Activated CD4-positive, alpha-beta T cell treated with anti-CD3 and anti-CD28 coated beads, Interleukin-2, amount 50 U/mL, for 4 hours (primary cell): ENCODE measurements around the gene KLF15.

Experiments
- DNase-seq, 2 experiments: peaks; one replicate each; pipeline ENCODE4 v3.0.0-alpha.2; 2020

Gene KLF15

DNA sequence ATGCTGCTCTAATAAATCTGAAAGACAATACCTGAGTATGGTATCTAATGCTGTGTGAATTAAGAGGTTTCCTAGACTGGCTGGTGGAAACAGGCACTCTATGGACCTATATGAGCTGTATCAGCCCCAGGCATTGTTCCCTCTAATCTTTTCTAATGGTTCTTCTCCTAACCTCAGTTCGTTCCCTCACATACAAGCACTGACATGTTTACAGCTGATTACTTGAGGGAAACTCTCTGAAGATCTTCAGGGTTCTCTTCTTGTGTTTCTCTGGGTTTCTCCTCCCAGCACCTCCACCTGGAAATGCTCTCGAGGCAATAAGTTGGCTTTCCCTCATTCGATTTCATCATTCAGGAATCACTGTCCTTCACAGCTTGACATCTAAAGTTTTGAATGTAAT is 52.9 kb downstream of the KLF15 start:
- DNase-seq = no peak

DNA sequence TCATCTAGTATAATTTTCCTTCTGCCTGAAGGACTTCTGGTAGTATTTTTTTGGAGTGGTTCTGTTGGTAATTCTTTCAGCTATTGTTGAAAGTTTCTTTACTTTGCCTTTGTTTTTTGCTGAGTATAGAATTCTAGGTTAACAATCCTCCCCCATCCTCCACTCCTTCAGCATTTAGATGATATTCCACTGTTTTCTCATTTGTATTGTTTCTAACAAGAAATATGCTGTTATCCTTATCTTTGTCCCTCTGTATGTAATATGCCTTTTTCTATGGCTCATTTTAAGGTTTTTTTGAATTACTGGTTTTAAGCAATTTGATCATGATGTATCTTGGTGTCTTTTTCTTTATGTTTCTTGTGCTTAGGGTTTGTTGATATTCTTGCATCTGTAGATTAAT is 53.9 kb downstream of the KLF15 start:
- no peak for DNase-seq

DNA sequence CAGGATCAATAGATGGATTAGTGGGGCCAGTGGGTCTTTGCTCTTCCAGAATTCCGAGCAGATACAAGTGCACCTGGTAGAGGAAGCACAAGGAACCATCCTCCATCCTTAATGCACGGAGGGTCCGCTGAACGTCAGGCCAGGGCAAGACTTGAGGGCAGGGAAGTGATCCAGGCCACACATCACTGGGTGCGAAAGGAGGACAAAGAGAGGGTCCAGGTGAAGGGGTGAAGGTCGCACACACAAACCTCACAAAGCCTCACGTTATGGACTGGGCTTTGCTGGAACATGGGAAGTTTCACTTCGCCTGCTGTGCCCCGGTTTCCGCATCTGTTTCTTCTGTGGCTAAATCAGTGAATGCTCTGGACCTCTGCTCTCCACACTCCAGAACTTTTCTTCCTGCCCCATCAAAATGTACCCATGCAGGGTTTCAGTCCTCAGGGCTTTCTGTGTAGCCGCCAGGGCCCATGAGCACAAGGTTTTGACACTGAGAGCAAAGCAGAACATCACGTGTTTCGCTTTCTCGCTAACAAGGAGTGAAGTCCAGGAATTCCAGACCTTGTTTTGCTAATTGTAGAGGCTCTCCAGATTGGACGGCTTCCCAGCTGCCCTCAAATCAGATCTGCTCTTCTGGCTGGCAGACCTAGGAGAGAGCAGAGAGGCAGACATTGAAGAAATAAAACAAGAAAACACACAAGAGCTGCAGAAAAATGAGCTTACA is 56.3 kb downstream of the KLF15 start:
- no peak for DNase-seq

DNA sequence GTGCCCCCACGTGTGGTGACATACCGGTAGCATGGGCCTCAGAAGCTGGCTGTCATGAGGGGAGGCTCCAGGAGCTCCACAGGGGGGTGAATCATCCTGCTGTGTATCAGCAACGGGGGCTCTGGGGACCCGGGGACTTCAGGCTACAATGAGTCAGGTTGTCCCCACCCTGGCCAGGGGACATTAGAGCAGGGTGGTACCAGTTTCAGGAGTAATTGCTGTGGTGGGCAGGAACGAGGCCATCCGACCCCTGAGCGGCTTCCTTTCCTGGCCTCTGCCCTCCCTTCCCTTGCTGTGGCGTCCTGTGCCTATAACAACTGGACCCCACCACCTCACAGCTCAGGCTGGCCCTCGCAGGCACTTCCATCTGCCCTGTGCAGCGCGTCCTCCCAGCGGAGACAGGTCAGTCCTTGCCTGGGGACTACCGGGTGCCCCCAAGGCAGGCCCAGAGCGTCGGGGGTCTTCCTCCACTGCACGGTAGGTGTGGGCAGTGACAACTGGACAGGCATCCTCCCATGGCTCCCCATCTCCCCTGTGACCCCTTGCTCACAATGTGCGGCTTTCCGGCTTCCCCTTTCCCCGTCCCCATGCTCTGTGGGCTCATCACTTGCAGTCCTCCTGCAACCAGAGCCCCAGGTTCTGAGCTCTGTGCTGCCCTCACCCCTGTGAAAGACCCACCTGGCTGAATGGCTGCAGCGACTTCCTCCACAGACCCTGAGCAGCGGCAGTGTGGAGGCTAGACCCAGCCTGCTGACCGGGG is 57.0 kb downstream of the KLF15 start:
- no peak for DNase-seq

DNA sequence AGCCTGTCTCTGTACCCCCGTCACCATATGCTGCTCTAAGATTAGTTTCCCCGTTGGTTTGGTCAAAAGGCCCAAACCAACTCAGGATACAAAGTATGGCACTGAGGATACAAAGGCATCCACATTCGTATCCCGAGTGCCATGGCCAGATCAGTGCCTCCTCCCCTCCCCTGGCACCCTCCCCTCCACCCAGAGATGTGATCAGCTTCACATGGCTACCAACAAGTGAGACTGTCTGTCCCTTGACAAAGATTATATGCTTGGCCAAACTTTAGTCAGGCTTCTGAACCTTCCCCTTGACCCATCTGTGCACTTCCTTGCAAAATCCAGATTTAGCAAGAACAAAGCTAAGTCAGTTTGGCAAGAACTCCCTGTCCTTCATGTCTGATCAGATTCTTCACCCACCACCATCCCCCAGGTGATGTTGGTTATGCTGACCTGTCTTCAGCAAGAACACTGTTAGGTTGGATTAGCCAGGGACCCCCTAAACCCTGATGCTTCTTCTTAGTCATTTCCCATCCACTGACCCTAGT is 61.7 kb downstream of the KLF15 start:
- no peak for DNase-seq

DNA sequence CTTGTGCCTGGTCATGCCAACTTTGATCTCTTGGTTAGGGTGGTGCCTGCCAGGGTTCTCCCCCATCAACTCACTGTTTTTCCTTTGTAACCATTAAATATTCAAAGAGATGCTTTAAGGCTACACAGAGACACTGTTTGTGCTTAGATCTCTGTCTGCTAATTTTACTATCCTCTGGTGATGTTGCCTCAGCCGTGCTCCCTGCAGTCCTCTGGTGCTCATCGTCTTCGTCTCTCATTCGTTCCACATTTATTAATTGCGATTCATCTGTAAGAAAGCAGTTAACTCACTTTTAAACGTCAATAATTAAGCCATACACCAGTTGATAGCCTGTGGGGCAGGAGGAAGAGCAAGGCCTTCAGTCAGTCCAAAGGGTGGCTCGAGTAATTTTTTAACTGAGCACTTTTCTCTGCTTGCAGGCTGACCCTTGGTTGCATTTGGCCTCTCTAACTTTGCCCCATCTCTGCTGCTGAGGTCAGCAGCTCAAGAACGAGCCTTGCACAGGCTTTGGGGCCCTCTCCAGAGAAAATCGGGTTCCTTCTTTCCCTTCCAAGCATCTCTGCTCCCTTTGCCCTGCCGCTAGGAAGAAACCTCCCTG is 62.9 kb downstream of the KLF15 start:
- DNase-seq = no peak

DNA sequence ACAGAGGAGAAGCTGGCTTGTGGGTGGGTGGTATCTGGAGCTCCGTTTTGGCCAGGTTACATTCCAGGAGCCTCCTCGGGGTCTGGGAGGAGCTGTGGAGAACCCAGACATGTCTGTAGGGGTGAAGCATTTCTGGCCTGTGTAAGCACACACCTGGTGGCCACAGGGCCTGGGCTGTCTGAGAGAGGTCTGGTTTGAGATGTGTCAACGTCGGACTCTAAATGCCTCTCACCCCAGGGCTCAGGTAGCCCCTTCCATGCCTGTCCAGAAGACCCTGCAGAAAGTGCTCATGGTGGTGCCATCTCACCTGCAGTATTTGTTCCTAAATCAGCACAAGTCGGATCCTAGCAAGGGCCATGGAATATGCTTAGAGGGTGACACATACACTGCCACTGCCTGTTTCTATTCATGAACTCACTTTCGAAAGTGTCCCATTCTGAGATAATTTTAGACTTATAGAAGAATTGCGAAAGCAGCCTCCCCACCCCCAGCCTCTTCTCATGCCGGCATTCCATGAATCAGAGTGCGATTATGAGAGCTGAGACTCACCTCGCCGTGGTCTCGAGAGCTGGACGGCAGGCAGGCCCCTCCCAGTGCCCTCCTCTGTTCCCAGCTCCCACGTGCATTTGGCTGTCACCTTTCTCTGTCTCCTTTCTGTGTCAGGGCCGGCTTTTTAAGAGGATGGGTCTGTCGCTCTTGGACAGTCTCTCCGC is 63.7 kb downstream of the KLF15 start:
- no peak for DNase-seq
